NCI-H128 (cell line): ENCODE data around the gene CBR3.

Experiments used
- DNase-seq: peaks from one replicate; lab custom pipeline; 2025; ENCODE audit not compliant: unreplicated experiment; lab: John Stamatoyannopoulos, UW

CBR3 gene

DNA sequence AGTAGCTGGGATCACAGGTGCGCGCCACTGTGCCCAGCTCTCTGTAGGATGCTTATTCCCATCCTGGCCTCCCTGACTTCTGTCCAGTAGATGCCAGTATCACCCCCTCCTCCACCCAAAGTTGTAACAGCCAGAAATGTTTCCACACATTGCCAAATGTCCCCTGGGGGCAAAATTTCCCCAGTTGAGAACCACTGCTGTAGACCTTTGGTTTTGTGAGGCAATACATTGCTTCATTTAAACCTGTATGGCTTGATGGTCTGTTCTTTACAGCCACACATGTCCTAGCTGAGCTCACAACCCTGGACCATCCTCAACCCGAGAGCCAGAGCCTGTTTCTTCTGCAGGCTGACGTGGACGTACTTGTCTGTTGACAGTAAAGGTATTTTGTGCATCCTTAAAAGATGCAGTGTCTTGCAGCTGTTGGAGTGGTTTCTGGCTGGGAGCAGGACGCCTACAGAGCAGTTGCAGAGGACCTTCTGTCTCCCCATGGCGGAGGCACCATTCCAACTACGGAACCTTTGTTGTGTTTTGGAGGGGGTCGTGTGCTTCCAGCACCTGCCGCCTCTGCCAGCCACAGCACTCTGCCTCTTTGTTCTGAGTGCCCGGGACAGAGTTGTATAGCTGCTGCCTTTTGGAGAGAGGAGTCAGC lies 48.4 kb downstream of the CBR3 start:
- DNase-seq = no peak

DNA sequence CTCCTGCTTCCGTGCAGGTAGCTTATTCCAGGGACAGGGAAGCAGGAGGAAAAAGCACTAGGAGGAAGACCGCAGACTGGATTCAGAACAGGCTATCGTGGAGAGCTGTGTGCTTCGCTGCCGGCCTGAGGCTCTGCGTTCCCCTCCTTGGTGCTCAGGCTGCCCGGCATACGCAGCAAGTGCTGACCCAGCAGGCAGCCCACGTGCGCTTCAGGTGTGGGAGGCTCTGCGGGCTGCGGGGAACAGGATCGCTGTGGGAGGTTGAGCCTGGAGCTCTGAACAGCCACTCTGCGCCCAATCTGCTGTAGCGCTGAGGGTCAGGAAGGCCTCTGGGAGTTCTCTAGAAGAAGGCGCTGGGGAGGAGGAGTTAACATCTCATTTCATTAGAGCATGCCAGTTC lies 49.7 kb downstream of the CBR3 start:
- DNase-seq = no peak

DNA sequence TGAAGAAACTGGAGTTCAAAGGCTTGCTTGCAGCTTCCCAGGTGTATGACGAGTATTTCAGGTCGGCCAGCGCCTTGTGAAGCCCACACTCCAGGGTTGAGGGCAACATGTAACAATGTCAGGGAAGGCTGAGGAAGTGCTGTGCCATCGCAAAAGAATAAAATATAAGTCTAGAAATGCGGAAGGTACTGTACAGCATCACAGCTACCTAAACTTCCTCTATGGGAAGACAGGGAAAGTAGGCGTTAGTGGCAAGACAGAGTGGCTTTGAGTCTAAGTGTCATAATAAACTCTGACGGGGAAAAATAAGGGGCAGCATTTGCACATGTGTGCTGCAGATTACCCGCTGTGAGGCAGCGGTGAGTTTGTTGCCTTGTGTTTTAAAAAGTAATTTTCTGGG lies 50.6 kb downstream of the CBR3 start:
- no peak for DNase-seq

DNA sequence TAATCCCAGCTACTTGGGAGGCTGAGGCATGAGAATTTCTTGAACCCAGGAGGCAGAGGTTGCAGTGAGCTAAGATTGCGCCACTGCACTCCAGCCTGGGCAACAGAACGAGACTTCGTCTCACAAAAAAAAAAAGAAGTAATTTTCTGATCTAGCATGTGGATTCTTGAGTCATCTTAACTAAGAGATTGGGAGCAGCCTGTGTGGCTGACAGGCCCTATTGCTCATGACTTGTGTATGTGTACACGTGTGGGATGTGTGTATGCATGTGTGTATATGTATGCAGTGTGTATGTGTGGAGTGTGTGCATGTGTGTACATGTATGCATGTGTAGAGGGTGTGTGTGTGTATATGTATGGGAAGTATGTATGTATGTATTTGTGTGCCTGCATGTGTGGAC lies 51.2 kb downstream of the CBR3 start:
- no peak for DNase-seq

DNA sequence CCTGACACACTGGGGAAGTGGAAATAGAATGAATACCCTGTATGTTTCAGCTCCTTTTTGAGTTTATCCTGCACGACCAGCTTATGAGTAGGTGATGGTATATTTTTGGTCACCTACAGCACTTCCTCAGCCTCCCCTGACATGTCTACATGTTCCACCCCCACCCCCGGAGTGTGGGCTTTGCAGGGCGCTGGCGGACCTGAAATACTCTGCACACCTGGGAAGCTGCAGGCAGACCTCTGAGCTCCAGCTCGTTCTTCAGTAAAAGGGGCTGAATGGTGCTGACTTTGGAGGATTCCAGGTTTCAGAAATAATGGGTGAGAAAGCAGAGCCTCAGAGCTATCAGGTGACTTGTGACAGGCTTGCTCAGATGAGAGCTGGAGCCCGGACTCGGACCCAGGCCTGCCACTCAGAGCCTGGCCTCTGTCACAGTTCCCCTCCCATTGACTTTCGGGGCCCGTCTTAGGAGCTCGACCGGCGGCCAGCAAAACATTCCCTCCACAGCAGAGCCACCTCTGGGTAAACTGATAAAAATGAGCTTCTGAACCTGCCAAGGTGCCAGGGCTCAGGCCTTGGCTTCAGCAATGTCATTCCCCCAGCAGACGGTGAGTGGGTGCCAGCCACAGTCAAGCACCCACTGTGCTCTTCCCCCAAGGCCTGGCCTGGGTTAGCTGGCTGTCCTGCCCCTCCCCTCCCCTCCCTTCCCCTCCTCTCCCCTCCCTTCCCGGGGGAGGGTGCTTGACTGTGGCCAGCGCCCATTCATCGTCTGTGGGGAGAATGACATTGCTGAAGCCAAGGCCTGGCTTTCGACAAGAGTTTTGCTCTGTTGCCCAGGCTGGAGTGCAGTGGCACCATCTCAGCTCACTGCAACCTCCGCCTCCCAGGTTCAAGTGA lies 51.9 kb downstream of the CBR3 start:
- DNase-seq = no peak

DNA sequence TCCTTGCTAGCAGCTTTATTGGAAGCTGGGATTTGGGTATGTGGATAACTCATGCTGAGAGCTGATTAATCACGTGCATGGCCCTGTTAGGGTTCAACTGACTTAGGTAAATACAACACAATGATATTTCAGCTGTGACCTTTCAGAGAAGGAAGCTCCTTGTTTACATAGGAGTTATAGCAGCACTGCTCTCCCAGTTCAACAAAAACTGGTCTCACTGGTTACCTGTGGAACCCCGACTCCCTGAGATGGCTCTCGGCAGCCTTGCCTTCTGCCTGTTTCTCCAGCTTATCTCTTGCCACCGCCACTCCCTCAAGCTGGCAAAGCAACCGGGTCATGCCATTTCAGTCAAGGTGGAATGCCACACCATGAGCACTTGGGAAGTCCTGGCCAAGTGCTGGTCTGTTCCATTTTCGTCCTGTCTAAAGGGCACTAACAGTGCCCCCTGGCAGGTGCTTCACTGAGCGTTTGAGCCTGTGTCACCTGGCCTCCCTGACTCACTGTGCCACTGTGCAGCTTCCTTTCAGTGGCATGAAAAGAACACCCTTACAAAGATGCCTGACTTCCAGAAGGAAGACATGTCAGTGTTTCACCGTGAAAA lies 53.3 kb downstream of the CBR3 start:
- no peak for DNase-seq

DNA sequence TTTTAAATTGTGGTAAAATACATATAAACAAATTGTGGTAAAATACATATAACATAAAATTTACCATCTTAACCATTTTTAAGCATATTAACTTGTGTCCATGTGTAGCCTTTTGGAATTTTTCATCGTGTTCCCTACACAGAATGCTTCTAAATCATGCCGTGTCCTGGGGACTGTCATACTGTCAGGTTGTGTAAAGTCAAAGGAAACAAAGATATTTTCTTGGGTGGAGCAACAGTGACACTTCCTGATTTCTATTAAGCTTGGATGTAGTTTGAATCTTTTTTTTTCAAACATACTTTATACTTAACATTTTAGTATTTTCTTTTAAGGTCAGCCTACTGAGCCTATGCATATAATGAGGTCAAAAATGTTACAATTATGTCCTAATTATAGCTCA lies 54.1 kb downstream of the CBR3 start:
- DNase-seq = no peak

DNA sequence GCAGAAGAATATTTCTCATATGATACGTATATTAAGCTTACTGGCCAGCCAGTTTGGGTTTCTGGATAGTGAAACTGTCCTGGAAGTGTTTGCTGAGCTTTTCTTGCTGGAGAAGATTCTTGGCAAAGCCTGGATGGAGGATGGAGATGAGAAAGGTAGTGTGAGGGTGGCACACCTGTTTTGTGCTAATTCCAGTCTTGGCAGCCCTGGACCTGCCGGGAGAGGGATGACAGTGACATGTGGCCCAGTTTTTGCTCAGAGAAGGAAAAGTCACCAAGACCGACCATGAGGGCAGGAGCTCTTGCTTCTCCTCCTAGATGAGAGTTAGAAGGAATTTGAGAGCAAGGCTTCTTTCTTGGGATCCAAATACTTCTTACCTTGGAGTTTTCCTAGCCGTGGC lies 55.9 kb downstream of the CBR3 start:
- DNase-seq = no peak

DNA sequence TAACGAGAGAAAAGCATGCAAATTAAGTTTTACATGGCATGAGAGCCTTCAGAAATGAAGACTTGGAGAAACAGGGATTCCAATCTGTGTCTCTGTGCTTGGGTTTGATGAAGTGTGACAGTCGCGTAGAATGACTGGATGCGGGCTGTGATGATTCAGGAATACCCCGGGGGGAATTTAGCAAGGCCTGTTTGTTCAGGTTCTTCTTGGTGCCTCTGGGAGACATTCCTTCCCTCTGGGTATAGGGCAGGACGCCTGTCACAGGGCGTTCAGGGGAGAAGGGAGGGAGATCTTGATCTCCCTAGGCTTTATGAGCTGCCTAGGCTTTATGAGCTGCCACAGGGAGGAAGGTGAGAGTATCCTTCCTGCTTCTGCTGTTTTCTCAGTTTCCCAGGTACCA lies 58.3 kb downstream of the CBR3 start:
- no peak for DNase-seq

DNA sequence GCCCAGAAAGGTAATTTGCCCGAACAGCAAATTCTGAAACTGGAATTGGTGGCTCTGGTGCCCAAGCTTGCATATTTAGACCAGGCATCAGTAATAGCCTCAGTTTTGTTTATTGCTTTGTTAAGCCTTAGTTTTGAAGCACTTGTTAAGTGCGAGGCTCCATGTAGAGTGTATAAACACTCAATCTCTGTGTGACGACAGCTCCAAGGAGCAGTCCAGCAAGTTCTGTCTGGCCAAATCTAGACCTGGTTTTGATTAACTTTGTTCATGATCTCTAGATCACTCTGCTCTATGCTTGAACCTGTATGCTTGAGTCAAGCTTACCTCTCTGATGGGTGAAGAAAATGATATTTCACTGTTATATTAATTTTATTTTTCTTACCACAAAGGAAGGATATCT lies 59.1 kb downstream of the CBR3 start:
- no peak for DNase-seq

DNA sequence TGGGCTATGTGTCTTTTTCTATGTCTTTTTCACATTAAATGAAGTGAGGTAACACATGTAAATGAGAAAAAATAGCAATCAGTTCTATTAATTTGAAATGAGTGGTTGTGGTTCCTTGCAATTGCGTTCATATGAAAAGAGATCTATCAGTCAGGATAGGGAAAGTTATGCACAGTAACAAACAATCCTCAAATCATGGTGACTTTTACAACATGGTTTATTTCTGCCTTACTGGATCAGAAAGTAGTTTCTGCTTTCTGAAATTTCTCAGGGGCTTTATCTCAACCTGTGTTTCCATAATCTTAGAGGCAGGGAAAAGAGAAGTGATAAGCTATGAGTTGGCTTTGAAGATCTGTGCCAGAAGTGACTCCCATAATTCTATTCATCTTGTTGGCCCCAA lies 60.7 kb downstream of the CBR3 start:
- DNase-seq = no peak
